OCI-LY3 (cell line): ENCODE data around the gene INPP5A.

Experiments
- H2AFZ ChIP-seq: fragments of 200-600, 300-600 bp; shearing (Covaris generic); 2 replicates; pipeline ENCODE4 v1.6.0; 2014; ENCODE audit warnings: antibody characterized with exemption, low read depth, low read length
- H3K27ac ChIP-seq: fragments of 200-600, 300-600 bp; sonication (generic); 2 replicates; pipeline ENCODE4 v1.5.1; 2014; ENCODE audit warnings: mild to moderate bottlenecking, low read length, moderate library complexity, mixed read lengths
- H3K27me3 ChIP-seq: fragments of 200-600, 300-600 bp; sonication (generic); 2 replicates; pipeline ENCODE4 v1.6.1; 2014; ENCODE audit warnings: low read depth, low read length, mixed read lengths
- H3K36me3 ChIP-seq: fragments of 200-600, 300-600 bp; sonication (generic); replicated peaks from 2 replicates; pipeline ENCODE3; 2014; ENCODE audit warnings: low read depth, low read length, mixed read lengths
- H3K4me1 ChIP-seq: fragments of 300-600, 200-600 bp; sonication (generic); 2 replicates; pipeline ENCODE4 v1.6.1; 2014; ENCODE audit warnings: low read length, mixed read lengths
- H3K4me2 ChIP-seq: fragments of 200-600, 300-600 bp; sonication (generic); 2 replicates; pipeline ENCODE4 v1.6.1; 2014; ENCODE audit warnings: low read length, mixed read lengths
- H3K4me3 ChIP-seq: fragments of 300-600, 200-600 bp; sonication (generic); 2 replicates; pipeline ENCODE4 v1.5.1; 2014; ENCODE audit warnings: antibody characterized with exemption, mild to moderate bottlenecking, low read length, moderate library complexity
- H3K79me2 ChIP-seq: fragments of 300-600, 200-600 bp; shearing (Covaris generic); 2 replicates; pipeline ENCODE4 v1.6.1; 2014; ENCODE audit warnings: mild to moderate bottlenecking, low read length, mixed read lengths
- H3K9ac ChIP-seq: fragments of 300-600, 200-600 bp; shearing (Covaris generic); 2 replicates; pipeline ENCODE4 v1.6.0; 2014; ENCODE audit warnings: mild to moderate bottlenecking, low read length, moderate library complexity
- H3K9me3 ChIP-seq: fragments of 200-600, 300-600 bp; shearing (Covaris generic); 2 replicates; pipeline ENCODE4 v1.6.1; 2014; ENCODE audit warnings: low read length, mixed read lengths; ENCODE audit not compliant: insufficient read depth
- H4K20me1 ChIP-seq: fragments of 200-600, 300-600 bp; sonication (generic); 2 replicates; pipeline ENCODE4 v1.6.1; 2016; ENCODE audit warnings: low read length, mixed read lengths; ENCODE audit not compliant: insufficient read depth
- CTCF ChIP-seq: fragments of 200-600, 300-600 bp; sonication (generic); IDR thresholded peaks from 2 replicates; pipeline ENCODE4 v1.5.1; 2014; ENCODE audit warnings: antibody characterized with exemption, low read length, low read depth
- EZH2phosphoT487 ChIP-seq: fragments of 200-600 bp; shearing (Covaris generic); IDR thresholded peaks from 2 replicates; pipeline ENCODE4 v1.6.1; 2018; ENCODE audit warnings: antibody characterized with exemption, mixed run types, low read depth

INPP5A gene

GRCh38 chr10:132726194-132726593 is 188.6 kb downstream of the INPP5A start:
- Histone ChIP-seq H3K9me3 (no peaks in the 10 kb centered on the region), H3K79me2 (no peaks in the 10 kb centered on the region), H3K4me1 (no peaks in the 10 kb centered on the region), H2AFZ (no peak overlapping the region), H4K20me1 (no peaks in the 10 kb centered on the region), H3K9ac (no peak overlapping the region), H3K36me3 (no peaks in the 10 kb centered on the region), H3K4me3 (no peak overlapping the region), H3K27ac (no peak overlapping the region), H3K27me3 (no peaks in the 10 kb centered on the region), H3K4me2 (no peak overlapping the region)
- TF ChIP-seq CTCF (no peak), EZH2phosphoT487 (no peak)

GRCh38 chr10:132726951-132727350 is 189.4 kb downstream of the INPP5A start:
- no peaks in the 10 kb centered on the region for H3K36me3 ChIP-seq
- no peak overlapping the region for H3K4me3 ChIP-seq
- no peaks in the 10 kb centered on the region for H4K20me1 ChIP-seq
- H3K9me3 ChIP-seq = no peaks in the 10 kb centered on the region
- no peaks in the 10 kb centered on the region for H3K4me1 ChIP-seq
- no peak overlapping the region for H3K4me2 ChIP-seq
- H3K79me2 ChIP-seq = no peaks in the 10 kb centered on the region
- no peak for TF ChIP-seq EZH2phosphoT487
- no peak for TF ChIP-seq CTCF
- H3K27ac ChIP-seq = no peak overlapping the region
- no peak overlapping the region for H3K9ac ChIP-seq
- no peak overlapping the region for H2AFZ ChIP-seq
- no peaks in the 10 kb centered on the region for H3K27me3 ChIP-seq

DNA sequence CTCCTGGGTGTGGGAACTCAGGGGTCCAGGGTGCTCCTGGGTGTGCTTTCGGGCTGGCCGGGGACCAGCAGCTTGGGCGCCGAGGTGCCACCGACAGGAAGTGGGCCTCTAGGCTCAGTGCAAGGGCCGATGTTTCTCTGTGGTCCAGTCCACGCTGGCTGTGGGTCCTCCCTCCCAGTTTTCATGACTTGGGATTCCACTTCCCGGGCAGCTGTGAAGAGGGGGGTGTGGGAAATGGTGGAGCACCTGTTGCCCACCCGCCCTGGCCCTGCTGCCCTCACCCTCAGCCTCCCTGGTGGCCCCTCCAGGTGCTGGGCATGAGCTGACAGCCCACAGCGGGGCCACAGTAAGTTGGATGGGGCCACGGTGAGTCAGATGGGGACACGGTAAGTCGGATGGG is 189.8 kb downstream of the INPP5A start:
- Histone ChIP-seq H4K20me1 (no peaks in the 10 kb centered on the region), H3K27me3 (no peaks in the 10 kb centered on the region), H3K4me3 (no peak overlapping the region), H3K4me2 (no peak overlapping the region), H3K36me3 (no peaks in the 10 kb centered on the region), H3K79me2 (no peaks in the 10 kb centered on the region), H2AFZ (no peak overlapping the region), H3K9me3 (no peaks in the 10 kb centered on the region), H3K27ac (no peak overlapping the region), H3K9ac (no peak overlapping the region), H3K4me1 (no peaks in the 10 kb centered on the region)
- TF ChIP-seq EZH2phosphoT487 (no peak), CTCF (no peak)

- no peaks in the 10 kb centered on the region for H3K36me3 ChIP-seq
- H3K4me1 ChIP-seq = no peaks in the 10 kb centered on the region
- H3K27ac ChIP-seq = no peak overlapping the region
- H3K27me3 ChIP-seq = no peaks in the 10 kb centered on the region
- TF ChIP-seq CTCF = no peak
- TF ChIP-seq EZH2phosphoT487 = no peak
- no peak overlapping the region for H3K9ac ChIP-seq
- H3K4me3 ChIP-seq = no peak overlapping the region
- no peaks in the 10 kb centered on the region for H4K20me1 ChIP-seq
- no peaks in the 10 kb centered on the region for H3K79me2 ChIP-seq
- no peak overlapping the region for H2AFZ ChIP-seq
- no peaks in the 10 kb centered on the region for H3K9me3 ChIP-seq
- no peak overlapping the region for H3K4me2 ChIP-seq
These were observed 190.7 kb downstream of the INPP5A start for GRCh38 chr10:132728321-132728720.
